Stimulated activated CD8-positive, alpha-beta memory T cell treated with anti-CD3 and anti-CD28 coated beads, Interleukin-4, amount 100 ng/mL, for 24 hours (primary cell): Measurements from ENCODE around the gene RHBDF2.

Source experiments
- DNase-seq: peaks from one replicate; pipeline ENCODE4 v3.0.0-alpha.2; 2020; ENCODE audit warnings: low read depth

Gene RHBDF2

DNA sequence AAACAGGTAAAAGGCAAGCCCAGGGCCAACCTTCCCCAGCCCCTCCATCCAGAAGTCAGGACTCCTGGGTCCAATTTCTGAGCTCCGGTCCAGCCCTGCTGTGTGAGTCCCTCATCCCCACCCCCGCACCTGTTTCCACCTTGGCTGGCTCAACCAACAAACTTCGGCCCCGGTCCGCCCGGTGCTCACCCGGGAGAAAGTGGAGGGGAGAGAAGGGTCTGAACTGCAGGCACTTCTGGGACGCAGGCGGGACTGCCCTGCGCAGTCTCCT, 541 bp downstream of the RHBDF2 start:
- DNase-seq: no peak

DNA sequence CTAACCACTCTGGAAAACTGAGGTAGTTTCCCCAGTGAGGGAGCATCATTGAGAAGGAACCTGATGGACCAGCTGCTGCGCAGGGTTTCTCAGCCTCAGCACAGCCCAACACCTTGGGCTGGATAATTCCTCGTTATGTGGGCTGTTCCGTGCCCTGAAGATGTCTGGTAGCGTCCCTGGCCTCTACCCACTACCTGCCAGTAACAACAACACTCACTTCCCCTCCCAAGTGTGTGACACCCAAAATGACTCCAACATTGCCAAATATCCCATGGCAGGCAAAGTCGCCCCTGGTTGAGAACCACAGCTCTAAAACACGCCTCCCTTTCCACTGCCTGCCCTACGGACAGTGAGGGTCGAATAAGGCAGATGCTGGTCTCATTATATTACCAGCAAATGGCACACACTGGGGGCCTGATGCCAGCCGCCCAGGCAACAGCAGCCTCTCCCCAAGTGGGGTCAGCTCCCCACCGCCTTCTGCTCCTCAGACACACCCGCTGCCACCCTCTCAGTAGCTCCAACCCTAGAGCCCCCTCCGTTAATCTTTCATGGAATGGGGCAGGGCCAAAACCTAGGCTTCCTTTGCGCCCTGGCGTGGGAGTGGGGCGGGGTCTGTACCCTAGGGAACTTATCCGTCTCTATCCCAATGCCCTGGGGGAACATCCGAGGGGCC, 1.0 kb downstream of the RHBDF2 start:
- no peak for DNase-seq

DNA sequence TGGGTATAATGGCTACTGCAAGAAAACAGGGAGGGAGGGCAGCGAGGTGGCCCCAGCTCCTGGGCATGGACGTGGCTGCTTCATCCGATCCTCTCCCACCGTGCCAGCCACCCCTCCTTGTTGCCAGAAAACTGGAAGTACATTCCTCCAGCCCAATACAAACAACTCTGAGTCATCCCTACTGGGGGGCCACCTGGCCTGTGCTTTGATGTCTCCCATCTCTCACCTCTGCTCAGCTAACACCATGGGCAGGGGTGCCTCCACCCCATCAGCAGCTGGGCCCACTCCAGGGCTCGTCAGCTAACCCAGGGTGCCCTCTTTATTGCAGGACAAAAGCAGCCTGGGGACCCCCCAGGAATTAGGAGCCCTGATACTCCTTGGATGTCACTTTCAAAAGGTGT, 2.0 kb downstream of the RHBDF2 start:
- no peak for DNase-seq

DNA sequence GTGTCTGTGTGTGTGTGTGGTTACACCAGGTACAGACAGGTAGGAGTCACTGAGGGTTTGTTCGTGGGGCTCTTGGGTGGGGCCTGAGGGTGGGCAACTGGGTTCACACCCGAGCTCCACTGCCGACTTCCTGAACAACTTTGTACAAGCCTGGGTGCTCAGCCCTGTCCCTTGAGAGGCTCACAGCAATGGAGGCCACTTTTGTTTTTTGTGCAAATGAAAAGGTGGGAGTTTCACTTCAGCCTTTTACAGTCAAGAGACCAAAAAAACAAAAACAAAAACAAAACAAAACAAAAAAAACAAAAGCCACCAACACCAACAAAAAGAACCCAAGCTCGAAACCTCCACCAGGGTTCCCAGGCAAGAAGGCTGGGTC, 2.4 kb downstream of the RHBDF2 start:
- no peak for DNase-seq

DNA sequence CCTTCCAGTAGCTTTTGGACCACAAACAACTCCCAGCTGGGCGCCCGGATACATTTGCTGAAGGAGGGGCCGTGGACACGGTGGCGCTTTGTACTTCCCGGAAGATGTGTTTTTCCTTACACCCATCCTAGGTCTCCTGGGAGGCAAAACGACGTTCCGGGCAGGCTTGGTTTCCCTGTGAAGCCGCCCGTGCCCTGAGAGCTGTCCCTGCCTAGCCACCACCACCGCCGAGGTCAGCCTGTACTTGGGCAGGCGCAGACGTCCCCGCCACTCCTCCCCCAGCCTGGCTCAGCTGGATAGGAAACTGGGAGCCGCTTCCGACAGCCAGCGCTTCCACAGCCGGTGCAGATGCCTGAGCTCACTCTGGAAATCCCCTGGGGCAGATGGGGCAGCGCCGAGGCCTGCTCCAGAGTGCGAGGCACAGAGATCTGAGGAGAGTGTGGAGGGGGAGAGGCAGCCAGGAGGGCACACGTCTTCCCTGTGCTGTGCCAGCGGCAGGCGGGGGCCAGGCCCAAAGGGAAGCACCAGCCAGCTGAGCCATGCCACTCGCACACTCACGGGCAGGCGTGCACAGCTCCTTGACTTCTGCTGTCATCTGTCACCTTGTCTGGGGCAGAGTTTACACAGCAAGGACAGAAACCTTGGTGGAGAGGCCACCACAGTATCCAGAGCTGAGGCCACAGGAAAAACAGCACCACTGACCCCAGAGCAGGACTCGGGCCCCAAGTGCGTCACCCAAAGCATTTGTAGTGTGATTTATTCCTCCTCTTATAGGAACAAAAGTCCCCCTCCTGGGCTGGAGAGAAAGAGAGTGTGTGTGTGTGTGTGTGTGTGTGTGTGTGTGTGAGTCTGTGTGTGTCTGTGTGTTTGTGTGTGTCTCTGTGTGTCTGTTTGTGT, 3.0 kb downstream of the RHBDF2 start:
- DNase-seq: no peak

DNA sequence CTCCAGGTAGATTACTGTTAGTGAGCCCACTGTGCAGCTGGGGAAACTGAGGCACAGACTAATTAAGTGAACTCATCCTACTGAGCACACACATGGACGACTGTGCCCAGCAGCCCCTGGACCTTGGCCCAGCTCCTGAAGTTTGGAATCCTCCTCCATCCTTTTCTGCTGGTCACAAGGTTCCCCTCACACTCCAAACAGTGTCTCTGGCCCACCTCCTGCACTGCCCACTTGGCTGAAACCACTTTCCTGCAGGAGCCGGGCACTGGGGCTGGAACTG, 3.6 kb downstream of the RHBDF2 start:
- DNase-seq: no peak

DNA sequence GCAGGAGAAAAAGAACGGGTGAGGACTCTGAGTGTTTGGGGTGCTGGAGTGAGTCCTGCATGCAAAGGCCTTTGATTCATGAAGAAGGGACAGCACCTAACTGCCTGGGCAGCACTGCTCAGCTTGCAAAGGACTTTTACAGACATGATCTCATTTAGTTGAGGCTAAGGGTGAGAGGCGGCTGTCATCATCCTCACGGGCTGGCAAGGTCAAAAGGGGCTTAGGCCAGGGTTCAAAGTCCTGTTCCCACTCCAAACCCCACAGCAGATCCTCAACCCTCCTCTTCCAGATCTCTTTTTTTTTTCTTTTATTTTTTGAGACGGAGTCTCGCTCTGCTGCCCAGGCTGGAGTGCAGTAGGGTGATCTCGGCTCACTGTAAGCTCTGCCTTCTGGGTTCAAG, 4.8 kb downstream of the RHBDF2 start:
- no peak for DNase-seq

DNA sequence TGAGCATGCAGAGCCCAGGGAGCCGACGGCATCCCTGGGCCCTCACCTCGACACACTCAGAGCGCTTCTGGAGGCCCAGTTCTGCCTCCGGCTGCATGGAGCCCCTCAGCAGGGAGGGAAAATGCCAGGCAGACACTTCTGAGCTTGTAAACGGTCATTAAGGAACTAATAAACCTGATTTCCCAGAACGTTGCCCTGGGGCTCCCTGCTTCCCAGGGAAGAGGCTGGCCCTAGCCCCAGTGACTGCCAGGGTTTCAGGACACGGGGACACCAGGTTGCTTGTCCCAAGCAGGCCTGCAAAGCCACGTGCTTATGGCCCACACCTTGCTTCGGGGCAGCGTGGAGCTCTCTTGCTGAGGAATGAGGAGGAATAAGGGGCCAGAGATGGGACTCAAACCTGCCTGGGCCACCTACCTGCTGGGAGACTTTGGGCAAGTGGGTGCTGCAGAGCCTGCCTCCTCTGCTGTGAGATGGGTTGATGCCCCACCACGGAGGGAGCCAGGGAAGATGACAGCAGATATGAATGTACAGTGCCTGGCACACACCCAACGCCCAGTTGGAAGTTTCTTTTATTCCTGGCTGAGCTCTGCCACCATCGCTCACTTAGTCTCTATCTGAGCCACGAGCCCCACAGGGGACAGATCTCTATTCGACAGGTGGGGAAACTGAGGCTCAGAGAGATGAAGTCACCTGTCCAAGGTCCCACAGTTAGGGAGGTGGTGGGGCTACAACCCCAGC, 5.4 kb downstream of the RHBDF2 start:
- no peak for DNase-seq

DNA sequence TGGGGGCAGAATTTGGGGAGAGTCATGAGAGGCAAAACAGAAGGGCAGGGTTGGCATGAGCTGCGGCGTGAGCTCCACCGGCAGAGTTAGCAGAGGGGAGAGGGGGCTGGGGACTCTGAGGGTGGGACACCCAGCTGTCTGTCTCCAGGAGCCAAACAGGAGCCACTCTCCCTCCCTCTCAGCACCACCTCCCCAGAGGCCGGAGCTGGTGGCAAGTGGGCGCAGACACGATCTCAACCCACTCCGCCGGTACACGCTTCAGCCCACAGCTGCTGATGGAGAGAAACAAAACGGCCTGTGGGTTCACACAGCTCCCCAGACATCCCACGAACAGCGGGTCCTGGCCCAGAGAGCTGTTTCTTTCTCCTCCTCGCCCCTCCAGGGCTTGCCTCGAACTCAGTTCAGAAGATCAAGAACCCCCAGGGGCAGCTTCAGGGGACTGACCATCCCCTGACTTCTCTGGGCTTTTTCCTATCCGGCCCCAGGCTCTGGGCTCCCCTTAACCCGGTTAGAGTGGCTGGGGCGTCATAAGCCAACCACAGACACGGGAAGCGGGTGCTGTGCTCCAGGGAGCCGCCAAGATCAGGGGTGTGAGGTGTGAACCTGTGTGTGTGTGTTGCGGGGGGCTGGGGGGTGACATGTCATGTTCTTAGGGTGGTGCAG, 7.6 kb downstream of the RHBDF2 start:
- no peak for DNase-seq

DNA sequence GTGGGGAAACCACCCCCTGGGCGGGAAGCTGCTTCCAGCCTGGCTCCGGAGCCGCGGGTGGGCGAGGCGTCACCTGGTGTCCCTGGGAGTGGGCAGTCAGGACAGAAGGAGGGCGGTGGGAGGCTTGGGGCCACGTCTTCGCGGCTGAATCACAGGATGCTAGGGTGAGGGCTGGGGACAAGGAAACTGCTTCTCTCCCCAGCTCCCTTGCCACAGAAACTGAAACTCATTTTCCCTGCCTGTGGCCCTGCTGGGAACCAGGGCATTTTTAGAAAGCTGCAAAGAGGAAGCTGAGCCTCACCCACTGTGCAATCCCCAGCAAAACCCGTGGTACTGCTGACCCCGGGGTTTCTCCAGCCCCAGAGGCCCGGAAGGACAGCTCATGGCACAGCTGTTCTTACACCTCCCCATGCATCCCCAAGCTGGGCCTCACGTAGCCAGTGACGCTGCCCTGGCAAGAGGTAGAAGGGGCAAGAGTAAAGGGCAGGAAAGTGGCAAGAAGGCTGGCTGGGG, 8.2 kb downstream of the RHBDF2 start:
- peak; percentile 31 for DNase-seq

DNA sequence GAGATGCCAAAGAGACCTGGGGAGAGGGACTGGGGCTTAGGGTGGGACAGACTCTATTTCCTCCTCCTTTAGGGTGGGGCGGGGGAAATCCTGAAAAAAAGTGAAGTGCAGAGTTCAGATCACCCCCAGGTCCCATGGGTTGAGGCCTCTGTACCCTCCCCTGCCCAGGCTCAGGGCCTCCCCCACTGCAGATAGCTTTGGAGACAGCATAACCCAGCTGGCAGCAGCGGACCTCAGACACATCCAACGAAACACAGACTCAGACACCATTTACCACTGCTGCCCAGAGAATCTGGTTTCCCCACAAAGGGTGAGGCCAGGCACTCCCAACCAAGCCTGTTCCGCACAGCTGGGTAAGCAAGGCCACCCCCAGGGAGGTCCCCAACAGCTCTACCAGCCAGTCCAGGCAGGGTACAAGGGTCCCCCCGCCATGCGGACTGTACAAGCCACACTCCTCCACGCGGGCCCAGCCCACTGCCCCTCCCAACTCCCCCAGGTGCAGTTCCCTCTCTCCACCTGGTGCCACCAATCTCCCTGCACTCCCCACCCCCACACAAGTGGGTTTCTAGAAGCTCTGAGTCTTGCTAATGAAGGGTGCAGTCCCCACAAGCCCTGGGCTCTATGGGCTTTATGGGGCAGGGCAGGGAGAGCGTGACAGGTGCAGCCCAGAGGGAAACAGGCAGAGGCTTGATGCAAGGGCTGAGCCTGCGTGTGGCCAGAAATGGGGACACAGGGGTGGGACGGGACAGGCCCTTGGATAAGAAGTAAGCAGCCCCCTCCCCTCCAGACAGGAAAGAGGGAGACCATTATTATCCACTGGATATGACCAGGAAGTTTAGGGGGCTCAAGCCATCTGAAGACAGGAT, 8.9 kb downstream of the RHBDF2 start:
- no peak for DNase-seq

DNA sequence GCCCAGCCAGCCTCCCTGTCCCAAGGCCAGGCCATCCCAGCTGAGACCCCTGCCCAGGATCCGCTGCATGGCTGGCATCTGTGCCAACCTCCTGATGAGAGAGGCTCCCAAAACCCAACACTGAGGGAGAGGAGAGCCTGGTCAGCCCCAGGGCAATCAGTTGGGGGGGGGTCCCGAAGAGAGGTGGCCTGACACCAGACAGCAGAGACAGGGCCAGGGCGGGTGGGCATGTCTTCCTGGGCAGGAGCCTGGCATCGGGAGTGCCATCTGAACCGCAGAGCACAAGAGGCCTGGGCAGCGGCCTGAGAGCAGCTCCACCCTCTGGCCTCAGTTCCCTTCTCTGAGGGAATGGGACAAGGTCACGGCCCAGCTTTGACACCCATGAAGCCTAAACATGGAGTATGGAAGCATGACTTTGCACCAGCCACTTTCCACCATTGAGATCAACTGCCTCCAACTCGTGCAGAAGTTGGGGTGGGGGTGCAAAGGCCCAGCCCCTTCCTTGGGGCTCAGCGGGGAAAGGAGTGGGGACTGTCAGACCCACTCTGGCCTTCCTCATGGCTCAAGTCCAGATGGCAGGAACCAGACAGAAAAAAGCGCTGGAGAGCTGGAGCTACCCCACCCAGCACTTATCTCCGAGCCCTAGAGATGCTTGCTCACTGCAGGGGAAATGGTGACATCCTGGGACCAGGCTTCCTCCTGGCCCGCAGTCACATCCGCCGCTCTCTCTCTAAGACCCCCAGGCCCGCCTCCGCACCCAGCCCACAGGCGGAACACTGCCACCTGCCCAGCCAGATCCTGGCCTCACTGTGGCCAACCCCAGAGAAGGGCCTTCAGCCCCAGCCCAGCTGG, 9.7 kb downstream of the RHBDF2 start:
- DNase-seq: no peak

DNA sequence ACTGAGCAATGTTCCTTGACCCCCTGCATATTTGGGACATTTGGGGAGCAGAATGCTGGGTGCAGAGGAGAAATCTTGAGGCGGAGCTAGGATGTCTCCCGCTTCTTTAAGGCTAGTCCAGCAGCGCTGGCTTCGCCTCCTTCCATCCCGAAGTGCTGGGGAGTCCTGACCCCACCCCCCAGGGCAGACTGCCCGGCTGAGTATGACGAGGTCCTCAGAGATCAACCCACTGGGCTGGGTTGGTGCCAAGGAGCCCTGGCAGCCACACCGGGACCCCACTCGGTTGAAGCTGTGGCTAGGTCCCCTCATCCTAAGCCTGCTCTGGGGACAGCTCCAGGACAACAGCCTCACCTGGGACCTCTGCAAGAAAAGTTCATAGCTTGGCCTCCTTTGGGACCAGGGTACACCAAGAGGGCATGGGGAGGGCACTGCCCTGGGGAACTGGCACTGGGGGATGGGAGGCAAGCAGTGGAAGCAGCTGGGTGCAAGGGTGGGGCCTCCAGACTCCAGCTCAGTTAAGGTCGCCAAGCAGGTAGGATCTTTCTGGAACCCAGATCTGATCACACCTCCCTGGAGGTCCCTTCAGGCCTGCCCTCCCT, 11.0 kb downstream of the RHBDF2 start:
- no peak for DNase-seq

DNA sequence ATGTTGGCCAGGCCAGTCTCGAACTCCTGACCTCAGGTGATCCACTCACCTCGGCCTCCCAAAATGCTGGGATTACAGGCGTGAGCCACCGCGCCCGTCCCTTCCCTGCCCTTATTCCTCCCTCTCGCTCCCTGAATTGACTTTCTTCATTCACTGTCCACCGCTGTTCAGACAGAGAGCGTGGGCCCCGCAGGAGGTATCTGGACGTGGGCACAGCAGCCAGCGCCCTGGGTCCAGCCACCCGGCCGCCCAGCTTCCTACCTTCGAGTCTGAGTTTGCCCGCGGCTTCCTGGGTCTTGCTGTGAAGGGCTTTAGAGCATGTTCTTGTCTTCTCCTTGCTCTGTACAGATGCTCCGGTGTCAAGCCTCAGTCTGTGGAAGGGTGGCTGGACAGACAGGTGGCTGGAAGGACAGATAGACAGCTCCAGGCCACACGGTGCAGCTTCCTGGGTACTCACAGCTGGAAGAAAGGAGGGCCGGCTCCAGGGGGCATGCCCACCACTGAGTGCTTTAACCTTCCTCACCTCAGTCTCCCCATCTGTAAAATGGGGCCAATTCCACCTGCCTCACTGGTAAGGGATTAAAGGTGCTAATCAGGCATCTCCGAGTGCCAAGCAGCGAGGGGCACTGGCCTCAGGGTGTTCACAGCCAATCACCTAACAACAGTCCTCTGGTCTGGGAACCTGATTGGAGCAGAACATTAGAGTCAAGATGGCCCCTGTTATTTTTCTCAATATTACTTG, 13.6 kb downstream of the RHBDF2 start:
- DNase-seq: no peak

DNA sequence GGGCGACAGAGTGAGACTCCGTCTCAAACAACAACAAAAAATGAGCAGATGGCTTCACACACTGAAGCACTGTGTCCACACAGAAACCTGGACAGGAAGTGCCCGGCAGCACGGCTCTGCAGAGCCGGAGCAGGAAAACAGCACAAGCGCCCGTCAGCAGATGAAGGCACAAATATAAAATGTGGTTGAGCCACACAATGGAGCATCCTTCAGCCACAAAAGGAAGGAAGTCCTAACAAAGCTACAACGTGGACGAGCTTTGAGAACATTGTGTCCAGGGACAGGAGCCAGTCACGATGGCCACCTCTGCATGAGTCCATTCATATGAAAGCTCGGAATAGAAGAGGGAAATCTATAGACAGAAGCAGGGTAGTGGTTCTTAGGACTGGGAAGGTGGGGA, 15.7 kb downstream of the RHBDF2 start:
- no peak for DNase-seq

DNA sequence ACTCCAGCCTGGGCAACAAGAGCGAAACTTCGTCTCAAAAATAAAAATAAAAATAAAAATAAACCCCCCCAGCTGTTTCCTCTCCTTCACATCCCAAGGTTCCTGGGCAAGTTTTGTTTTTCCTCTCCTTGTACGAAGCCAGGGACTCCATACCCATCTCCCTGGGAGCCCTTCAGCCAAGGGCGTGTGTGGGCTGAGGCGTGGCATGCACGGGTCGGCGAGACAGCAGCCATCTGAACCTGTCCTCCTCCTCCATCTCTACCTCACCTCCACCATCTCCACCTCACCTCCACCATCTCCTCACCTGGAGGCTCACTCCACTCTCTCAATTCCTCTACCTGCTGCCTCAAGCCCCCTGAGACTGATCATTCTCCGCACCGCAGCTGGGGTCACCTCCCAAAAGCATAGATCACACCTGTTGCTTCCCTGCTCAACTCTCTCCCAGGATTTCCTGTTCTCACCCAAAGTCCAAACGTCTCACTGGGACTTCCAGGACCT, 16.9 kb downstream of the RHBDF2 start:
- no peak for DNase-seq

DNA sequence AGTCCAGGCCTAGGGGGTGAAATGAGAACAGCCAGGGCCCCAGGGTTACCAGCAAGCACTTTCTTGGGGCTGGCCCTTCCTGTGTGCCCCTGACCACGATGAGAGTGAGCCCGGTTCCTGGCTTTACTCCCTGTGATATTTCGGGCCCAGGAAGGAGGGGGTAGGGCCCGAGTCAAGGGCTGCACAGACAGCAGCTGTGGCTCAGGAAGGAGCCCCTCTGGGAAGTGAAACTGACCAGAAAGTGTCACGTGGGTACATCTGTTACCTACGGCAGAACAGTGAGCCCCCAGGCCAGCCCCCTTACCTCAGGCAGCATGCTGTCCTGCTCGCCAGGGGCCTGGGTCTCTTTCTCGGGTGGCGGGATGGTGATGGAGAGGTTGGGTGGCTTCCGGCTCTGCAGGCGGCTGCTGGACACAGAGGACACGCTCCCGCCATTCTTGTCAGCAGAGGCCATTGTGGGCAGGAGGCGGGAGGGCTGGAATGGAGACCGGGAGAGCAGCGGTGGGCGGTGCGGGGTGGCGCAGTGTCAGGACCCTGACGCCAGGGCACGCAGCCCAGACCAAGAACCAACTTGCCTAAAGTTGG, 20.1 kb downstream of the RHBDF2 start:
- DNase-seq: no peak

DNA sequence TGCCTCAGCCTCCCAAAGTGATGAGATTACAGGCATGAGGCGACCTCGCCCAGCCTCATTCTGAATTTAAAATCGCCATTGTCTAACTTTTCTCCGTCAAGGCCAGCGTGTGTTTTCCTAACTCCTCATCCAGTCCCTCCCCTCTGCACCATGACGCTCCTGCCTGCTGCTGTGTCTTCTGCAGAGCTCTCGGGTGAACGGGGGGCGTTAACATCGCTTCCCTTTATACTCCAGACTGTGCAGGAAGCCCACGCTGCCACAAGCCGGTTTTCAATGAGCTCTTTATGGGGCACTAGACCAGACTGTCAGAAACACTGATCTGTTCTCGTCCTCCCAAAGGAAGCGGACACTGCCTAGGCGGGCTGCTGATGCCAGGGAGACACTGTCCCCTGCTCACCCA, 20.6 kb downstream of the RHBDF2 start:
- DNase-seq: no peak

DNA sequence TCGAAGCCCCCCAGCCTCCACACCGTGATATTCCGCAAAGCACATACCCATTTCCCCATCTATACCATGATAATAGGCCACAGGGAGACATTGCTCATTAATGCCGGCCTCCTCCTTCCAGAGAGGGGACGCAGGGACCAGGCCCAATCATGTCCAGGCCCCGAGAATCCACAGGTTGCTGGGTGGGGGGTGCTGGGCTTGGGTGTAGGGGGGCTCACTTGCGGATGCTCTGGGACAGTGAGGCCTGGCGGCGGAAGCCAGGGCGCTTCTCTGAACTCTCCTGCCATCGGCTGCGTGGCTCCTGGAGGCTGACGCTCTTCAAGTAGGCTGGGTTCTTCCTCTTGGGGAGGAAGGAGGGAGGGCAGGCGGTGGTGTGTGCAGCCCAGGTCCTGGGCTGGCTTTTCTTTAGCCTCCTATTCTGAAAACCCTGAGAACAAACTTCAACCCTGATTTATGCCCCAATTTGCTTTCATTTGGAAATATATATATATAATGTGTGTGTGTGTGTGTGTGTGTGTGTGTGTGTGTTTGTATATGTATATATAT, 21.6 kb downstream of the RHBDF2 start:
- no peak for DNase-seq
